Lower leg skin (tissue), 3 donors: Measurements from ENCODE around the gene TMEM129.

Experiments used
- CTCF ChIP-seq, 3 donors: fragments of 450-650 bp; IDR thresholded peaks; one replicate each; pipeline ENCODE4 v1.5.1; 2016; ENCODE audit warnings: antibody characterized with exemption in 3 of 3, mild to moderate bottlenecking in 3 of 3, moderate library complexity in 2 of 3
- POLR2A ChIP-seq, 2 donors: fragments of 450-650 bp; IDR thresholded peaks; one replicate each; pipeline ENCODE4 v1.6.1; 2016 to 2017; ENCODE audit warnings: antibody characterized with exemption in 2 of 2, mild to moderate bottlenecking in 1 of 2, moderate library complexity in 1 of 2

DNA sequence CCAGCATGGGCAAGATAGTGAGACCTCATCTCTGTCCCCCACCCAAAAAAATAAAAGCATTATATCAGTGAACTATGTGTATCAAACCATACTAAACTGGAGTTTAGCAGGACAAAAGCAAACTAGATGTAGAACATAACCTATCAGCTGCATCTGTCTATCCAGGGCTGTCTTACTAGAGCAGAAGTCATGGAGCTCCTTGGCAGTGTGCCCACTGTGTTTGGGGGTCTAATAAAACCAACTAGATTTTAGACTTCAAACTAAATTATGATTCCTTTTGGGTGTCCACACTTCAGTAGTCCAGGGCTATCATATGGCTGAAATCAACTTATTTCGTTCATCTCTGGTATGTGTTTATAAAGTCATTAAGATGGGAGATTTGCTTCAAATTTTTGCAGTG lies 17.3 kb downstream of the TMEM129 start:
- TF ChIP-seq POLR2A (IDR thresholded peaks at IDR 0.05) (no peak), CTCF (IDR thresholded peaks at IDR 0.05) (no peak)
